GM19397 (cell line): ENCODE measurements around the gene RAG2.
A peak's percentile ranks its signal among the peaks of the same experiment; 100 is the strongest.

Experiments
- ATAC-seq: cut with Tn5 transposase; IDR thresholded peaks from one replicate; pipeline ENCODE4 v1.9.1; 2021; ENCODE audit warnings: mild to moderate bottlenecking, moderate library complexity; ENCODE audit not compliant: unreplicated experiment

The RAG2 gene

DNA sequence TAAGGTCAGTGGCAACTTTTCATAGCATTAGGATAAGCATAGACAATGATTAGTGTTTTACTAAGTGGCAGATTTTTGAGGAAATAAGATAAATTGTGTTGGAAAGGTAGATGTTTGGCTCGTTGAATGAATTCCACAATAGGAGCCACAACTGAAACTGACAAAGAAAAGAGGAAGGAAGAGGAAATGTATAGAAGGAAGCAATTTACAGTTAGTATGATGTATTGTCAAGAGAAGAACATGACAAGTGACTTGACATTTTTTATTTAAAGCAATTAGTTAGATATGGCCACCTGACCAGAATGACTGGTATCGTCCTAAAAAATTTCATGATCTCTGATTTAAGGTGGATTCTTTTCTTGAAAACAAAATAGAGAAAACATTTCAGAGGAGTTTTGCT is 3.1 kb upstream of the RAG2 start:
- no peak for ATAC-seq

DNA sequence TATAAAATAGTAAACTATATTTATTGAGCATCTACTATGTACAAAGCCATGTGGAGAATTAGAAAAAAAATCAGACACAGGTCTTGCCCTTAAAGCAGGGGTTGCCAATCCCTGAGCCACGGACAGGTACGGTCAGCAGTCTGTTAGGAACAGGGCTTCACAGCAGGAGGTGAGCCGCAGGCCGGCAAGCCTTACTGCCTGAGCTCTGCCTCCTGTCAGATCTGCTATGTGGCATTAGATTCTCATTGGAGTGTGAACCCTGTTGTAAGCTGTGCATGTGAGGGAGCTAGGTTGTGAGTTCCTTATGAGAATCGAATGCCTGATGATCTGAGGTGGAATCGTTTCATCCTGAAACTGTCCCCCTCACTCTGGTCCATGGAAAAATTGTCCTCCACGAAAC is 2.1 kb upstream of the RAG2 start:
- no peak for ATAC-seq

DNA sequence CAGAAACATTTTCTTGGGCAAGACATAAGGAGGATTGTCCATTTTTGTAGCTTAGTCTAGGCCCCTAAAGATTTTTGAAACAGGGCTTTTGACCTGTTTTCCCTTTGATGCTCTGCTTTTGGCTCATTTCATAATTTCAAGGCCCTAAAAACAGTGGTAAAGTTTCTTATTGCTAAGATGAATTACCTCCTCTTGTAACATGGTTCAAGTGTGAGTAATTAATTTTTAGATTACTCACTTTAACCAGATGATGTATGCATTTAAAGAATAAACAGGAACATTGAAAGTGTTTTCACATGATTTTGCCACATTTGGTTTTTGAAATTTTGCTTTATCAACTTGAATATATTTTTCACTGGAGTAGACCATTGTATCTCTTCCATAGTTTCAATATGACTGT is 1.2 kb downstream of the RAG2 start:
- no peak for ATAC-seq

- peak; percentile 92 for ATAC-seq
Observed at GRCh38 chr11:36594316-36594989, 3.6 kb downstream of the RAG2 start, which contains the start of gene IFTAP. TSS of gene IFTAP (plus strand) at chr11:36594502. CDS start at chr11:36610104, 15,602 bp downstream.

DNA sequence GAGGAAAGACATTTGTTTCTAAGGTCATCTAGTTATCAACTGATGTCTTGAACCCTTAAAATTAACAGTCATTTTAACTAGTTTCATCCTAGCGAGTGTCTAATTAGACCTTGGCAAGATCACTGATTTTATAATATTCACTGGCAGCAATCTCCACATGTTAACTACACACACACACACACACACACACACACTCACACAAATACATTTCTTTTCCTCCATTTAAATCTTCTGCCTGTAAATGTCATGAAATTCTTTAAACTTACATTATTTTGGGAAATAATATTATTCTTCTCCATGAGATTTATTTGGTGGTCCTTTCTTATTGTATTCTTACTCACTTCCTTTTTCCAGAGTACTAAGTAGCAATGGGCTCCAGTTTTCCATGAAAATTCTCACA is 6.6 kb downstream of the RAG2 start:
- ATAC-seq, result no peak

DNA sequence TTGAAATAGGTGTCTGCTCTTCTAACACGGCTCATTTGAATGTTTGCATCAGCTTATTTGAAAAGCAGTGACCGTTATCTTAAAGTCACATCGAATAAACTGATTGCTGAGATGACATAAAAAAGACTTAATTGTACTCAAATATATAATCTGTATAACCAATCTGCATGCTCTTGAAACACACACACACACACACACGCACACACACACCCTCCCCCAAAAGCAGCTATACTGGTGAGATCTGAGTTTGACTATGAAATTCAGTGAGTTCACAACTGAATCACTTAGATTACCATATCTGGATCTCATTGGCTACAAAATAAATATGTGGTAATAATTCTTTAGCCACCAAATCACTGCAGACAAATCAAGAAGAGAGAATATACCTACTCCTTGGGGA is 7.5 kb downstream of the RAG2 start:
- ATAC-seq, result no peak

- no peak for ATAC-seq
Observed at GRCh38 chr11:36588099-36588498, 9.9 kb downstream of the RAG2 start.

- ATAC-seq, result no peak
Observed at GRCh38 chr11:36586543-36586942, 11.5 kb downstream of the RAG2 start.

DNA sequence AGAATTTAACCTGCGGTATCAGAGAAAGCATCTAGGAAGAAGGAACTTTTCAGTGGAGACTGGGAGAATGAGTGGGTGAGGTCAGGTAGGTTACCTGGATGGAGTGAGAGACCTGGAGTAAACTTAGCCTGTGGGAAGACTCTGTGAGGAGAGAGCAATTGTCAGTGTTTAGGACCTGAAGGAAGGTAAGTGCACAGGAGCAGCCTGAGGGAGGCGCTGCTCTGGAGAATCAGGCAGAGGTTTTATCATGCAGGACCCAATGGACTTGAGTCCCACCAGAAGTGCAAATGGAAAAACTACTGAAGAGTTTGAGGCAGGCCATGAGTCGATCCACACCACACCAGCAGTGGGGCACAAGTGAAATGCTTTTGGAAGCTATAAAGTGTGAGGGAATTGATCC is 14.4 kb downstream of the RAG2 start:
- ATAC-seq, result no peak

DNA sequence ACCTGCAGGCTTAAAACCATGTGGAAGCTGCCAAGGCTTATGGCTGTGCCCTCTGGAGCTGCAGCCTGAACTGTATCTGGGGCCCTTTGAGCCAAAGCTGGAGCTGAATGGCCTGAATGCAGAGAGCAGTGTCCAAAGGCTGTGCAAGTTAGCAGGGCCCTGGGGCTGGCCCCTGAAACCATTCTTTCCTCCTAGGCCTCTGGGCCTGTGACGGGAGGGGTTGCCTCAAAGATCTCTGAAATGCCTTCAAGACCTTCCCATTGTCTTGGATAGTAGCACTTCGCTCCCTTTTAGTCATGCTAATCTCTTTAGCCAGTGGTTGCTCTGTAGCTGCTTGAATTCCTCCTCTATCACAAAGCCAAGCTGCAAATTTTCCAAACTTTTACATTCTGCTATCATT is 16.5 kb downstream of the RAG2 start:
- ATAC-seq, result no peak

- ATAC-seq, result no peak
Observed at GRCh38 chr11:36578458-36578857, 19.6 kb downstream of the RAG2 start.

DNA sequence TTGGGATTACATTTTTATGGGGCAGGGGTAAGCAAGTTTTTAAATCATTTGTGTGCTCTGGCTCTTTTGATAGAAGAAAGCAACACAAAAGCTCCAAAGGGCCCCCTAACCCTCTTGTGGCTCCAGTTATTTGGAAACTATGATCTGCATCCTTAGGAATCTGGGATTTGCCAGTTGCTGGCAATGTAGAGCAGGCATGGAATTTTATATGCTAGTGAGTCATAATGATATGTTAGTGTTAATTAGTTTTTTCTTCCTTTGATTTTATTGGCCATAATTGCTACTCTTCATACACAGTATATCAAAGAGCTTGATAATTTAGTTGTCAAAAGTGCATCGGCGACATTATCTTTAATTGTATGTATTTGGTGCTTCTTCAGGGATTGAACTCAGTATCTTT is 20.2 kb downstream of the RAG2 start:
- ATAC-seq, result no peak

- no peak for ATAC-seq
Observed at GRCh38 chr11:36577373-36577772, 20.7 kb downstream of the RAG2 start.

DNA sequence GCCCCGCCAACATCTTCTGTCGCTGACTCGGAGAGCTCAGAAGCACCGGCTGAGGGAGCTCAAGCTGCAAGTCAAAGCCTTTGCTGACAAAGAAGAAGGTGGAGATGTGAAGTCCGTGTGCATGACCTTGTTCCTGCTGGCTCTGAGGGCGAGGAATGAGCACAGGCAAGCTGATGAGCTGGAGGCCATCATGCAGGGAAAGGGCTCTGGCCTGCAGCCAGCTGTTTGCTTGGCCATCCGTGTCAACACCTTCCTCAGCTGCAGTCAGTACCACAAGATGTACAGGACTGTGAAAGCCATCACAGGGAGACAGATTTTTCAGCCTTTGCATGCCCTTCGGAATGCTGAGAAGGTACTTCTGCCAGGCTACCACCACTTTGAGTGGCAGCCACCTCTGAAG is 23.6 kb downstream of the RAG2 start:
- no peak for ATAC-seq

DNA sequence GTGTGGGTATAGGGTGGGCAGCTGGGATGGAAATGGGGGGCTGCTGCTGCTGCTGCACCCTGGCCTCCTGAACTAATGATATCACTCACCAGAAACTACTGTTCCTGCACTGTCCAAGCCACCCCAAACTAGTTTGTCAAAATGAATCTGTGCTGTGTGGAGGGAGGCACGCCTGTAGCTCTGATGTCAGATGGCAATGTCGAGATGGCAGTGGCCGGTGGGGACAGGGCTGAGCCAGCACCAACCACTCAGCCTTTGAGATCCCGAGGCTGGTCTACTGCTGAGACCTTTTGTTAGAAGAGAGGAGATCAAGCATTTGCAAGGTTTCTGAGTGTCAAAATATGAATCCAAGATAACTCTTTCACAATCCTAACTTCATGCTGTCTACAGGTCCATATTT is 28.9 kb downstream of the RAG2 start:
- ATAC-seq, result no peak

DNA sequence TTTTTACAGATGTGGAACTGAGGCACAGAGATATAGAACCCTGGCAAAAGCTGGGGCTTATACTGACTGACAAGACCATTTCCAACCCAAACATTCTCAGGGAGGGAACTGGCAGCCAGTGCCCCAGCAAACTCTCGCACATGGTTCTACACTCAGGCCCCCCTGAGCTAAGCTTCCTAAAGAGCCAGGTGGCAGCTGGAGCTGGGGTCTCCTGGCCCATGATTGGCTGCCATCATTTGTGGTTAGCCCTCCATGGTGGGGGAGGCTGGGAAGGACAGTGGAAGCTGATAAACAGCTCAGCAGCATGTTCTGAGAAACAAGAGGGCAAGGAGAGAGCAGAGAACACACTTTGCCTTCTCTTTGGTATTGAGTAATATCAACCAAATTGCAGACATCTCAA is 30.3 kb downstream of the RAG2 start, which contains the start of gene RAG1:
Gene RAG1, plus strand, starts transcription at position 314 of the 400 bp plus-strand sequence. CDS start 5,298 bp downstream, outside the sequence.
- ATAC-seq, result no peak

DNA sequence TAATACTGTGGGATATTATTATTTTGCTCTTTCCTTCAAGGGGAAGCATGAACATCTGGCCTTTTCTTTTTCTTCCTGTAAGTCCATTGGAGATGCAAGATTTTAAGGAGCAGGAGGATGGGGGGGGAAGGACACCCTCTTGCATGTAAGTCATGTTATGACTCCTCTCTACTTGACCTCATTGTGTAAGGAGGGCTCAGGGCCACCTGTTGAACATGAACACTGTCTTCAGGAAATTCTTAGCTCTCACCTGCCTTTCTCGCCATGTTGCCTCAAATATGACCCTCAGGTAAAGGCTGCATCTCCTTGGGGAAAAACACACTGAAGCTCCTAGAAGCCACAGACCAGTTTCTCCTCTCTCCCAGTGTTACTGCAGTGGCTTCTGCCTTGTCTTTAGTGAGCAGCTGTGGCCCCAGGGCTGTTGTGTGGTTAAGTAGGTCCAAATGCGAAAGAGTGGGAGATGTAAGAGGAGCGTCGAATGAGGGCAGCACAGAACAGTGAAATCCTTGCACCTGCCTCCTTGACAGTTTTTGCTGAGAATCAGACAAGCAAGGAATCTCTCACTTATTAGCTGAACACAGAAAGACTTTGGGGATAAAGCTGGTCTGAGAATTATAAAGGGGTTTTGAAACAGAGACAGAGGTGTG is 31.5 kb downstream of the RAG2 start:
- ATAC-seq, result no peak

GRCh38 chr11:36565031-36565610 is 32.9 kb downstream of the RAG2 start:
- no peak for ATAC-seq

GRCh38 chr11:36564376-36565030 is 33.5 kb downstream of the RAG2 start:
- ATAC-seq, result no peak

DNA sequence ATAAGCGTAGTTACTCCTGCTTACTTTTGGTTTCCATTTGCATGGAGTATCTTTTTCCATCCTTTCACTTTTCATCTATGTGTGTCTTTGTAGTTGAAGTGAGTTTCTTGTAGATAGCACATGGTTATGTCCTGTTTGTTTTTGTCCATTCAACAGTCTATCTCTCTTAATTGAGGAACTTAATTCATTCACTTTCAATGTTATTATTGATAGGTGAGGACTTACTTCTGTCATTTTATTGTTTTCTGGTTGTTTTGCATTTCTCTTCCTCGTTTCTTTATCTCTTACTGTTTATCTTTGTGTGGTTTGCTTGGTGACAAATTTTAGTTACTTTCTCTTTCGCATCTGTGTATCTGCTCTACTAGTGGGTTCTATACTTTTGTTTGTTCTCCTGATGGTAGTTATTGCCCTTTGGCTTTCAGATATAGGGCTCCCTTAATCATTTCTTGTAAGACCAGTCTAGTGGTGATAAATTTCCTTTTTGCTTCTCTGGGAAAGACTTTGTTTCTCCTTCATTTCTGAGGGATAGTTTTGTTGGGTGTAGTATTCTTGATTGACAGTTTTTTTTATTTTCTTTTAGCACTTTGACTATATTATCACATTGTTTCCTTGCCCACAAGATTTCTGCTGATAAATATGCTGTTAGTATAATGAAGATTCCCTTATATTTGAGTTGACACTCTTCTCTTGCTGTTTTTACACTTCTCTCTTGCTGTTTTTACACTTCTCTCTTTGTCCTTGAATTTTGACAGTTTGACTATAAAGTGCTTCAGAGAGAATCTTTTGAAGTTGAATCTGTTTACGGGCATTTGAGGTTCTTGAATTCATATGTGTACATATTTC is 39.2 kb downstream of the RAG2 start:
- peak; percentile 89 for ATAC-seq

GRCh38 chr11:36557991-36558390 is 40.0 kb downstream of the RAG2 start:
- ATAC-seq, result no peak
